Urinary bladder (tissue), 4 donors: Measurements from ENCODE around the gene PTPRN2. TPM values are rescaled to one million over a fixed set of nuclear protein-coding genes. Genes with fewer than 3 reads are reported as not detected.

ENCODE experiments used
- DNase-seq: peaks from one replicate; pipeline ENCODE4 v3.0.0-alpha.2; 2015; ENCODE audit errors: extremely low spot score
- H3K27ac ChIP-seq: one replicate; pipeline ENCODE4 v1.5.1; 2013; ENCODE audit warnings: low read depth, mild to moderate bottlenecking, moderate library complexity
- H3K36me3 ChIP-seq: one replicate; pipeline ENCODE4 v1.6.1; 2013; ENCODE audit warnings: mild to moderate bottlenecking, moderate library complexity; ENCODE audit not compliant: insufficient read depth
- H3K4me1 ChIP-seq: one replicate; pipeline ENCODE4 v1.6.1; 2013; ENCODE audit warnings: mild to moderate bottlenecking, moderate library complexity; ENCODE audit not compliant: insufficient read depth
- H3K4me3 ChIP-seq: one replicate; pipeline ENCODE4 v1.5.1; 2013; ENCODE audit warnings: low read depth, low read length
- WGBS: extraction: QIAGEN DNeasy Blood & Tissue Kit; methylation state at CpG from one replicate; pipeline ENCODE4 v1.1.7; 2013; 5-methylcytosine and 5-hydroxymethylcytosine counted together
- polyA plus RNA-seq: library from polyadenylated mRNA; stranded (reverse); fragments of 200-250 nt; gene quantifications from one replicate; pipeline ENCODE4 v1.2.3, GENCODE V29; 2013
- total RNA-seq: library from RNA; depleted of rRNA; stranded (reverse); fragments of >200 nt; gene quantifications from one replicate; pipeline ENCODE4 v1.2.3, GENCODE V29; 2014
- donor health status: healthy with polysubstance abuse.
- donor health status: healthy.

Gene PTPRN2
- total and polyA plus RNA-seq, 2 donors: 2.8 to 4.4 TPM

DNA sequence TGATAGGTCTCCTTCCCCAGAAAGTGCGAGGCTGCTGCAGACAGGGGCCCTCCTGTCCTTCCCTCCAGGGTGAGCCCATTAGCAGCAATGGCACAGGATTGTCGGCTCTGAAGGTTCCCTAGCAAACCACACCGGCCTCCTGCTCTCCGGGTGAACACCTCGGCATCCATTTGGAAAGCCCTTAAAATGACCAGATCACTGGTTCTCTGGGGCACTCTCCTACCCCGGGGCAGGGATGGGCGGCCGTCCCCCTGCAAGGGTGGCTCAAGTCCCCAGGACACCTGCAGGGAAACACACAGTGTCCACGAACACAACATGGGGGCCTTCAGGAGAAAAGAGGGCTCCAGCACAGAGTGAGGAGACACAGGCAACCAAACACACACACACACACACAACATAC is 459.1 kb downstream of the PTPRN2 start:
- 90% methylated on average over 9 of the region's 9 CpGs for WGBS
- H3K4me1 ChIP-seq: no peaks in the 10 kb centered on the region
- no peaks in the 10 kb centered on the region for H3K36me3 ChIP-seq
- no peak for DNase-seq
- no peak overlapping the region for H3K27ac ChIP-seq
- H3K4me3 ChIP-seq: no peak overlapping the region

GRCh38 chr7:158127241-158127640 is 460.4 kb downstream of the PTPRN2 start:
- no peaks in the 10 kb centered on the region for H3K4me1 ChIP-seq
- H3K27ac ChIP-seq: no peak overlapping the region
- H3K36me3 ChIP-seq: no peaks in the 10 kb centered on the region
- H3K4me3 ChIP-seq: no peak overlapping the region
- no peak for DNase-seq
- 92% methylated on average over 15 of the region's 15 CpGs for WGBS

- H3K36me3 ChIP-seq: no peaks in the 10 kb centered on the region
- no peak overlapping the region for H3K4me3 ChIP-seq
- no peak overlapping the region for H3K27ac ChIP-seq
- WGBS: 89% methylated on average over 15 of the region's 15 CpGs
- no peak for DNase-seq
- no peaks in the 10 kb centered on the region for H3K4me1 ChIP-seq
These were observed 461.0 kb downstream of the PTPRN2 start for GRCh38 chr7:158126661-158127060.

DNA sequence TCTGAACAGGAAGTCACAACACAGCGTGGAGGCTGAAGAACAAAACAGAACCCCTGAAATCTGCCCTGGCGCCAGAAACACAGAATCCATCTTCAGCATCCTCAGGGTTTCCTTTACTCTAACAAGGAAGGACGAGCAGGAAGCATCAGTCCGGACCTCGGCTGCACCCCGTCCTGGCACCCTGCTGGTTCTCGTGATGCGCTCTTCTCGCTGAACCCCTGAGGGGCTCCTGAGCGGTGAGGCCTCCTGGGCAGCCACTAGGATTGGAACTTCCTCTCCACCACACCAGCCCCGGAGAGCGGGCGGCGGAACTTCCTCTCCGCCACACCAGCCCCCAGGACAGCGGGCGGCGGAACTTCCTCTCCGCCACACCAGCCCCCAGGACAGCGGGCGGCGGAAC is 461.9 kb downstream of the PTPRN2 start:
- DNase-seq: no peak
- Histone ChIP-seq H3K36me3 (no peaks in the 10 kb centered on the region), H3K4me1 (no peaks in the 10 kb centered on the region), H3K27ac (no peak overlapping the region), H3K4me3 (no peak overlapping the region)
- WGBS: 96% methylated on average over 18 of the region's 22 CpGs

DNA sequence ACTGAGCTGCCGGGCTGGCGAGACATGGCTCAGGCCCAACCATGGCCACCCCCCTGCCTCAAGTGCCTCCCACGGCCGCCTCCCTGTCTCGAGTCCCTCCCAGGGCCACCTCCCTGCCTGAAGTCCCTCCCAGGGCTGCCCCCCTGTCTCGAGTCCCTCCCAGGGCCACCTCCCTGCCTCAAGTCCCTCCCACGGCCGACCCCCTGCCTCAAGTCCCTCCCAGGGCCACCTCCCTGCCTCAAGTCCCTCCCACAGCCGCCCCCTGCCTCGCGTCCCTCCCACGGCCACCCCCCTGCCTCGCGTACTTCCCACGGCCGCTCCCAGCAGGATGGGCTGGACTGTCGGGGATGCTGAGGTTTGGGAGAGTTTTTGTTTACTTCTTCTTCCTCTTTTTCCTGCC is 462.5 kb downstream of the PTPRN2 start:
- Histone ChIP-seq H3K4me3 (no peak overlapping the region), H3K27ac (no peak overlapping the region), H3K4me1 (no peaks in the 10 kb centered on the region), H3K36me3 (no peaks in the 10 kb centered on the region)
- 89% methylated on average over 17 of the region's 17 CpGs for WGBS
- no peak for DNase-seq

GRCh38 chr7:158124671-158125079 is 462.9 kb downstream of the PTPRN2 start:
- H3K4me1 ChIP-seq: no peaks in the 10 kb centered on the region
- H3K4me3 ChIP-seq: no peak overlapping the region
- no peak overlapping the region for H3K27ac ChIP-seq
- no peaks in the 10 kb centered on the region for H3K36me3 ChIP-seq
- no peak for DNase-seq
- WGBS: 90% methylated on average over 14 of the region's 14 CpGs

DNA sequence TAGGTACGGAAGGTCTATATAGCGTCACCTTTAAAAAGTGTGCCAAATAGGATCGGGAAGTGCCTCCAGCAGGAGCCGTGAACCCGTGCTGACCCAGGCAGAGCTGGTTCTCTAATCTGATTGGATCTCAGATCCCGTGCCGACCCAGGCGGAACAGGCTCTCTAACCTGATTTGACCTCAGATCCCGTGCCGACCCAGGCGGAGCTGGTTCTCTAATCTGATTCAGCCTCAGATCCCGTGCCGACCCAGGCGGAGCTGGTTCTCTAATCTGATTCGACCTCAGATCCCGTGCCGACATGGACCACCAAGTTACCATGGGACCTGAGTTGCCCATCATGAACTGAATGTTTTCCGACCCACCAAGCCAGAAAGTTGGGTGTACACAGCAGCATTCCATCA is 463.9 kb downstream of the PTPRN2 start:
- Histone ChIP-seq H3K4me1 (no peaks in the 10 kb centered on the region), H3K4me3 (no peak overlapping the region), H3K36me3 (no peaks in the 10 kb centered on the region), H3K27ac (no peak overlapping the region)
- DNase-seq: no peak
- 92% methylated on average over 18 of the region's 18 CpGs for WGBS

GRCh38 chr7:158123214-158123613 is 464.4 kb downstream of the PTPRN2 start:
- Histone ChIP-seq H3K36me3 (no peaks in the 10 kb centered on the region), H3K27ac (no peak overlapping the region), H3K4me3 (no peak overlapping the region), H3K4me1 (no peaks in the 10 kb centered on the region)
- 91% methylated on average over 20 of the region's 20 CpGs for WGBS
- no peak for DNase-seq

- H3K4me1 ChIP-seq: no peaks in the 10 kb centered on the region
- no peak overlapping the region for H3K4me3 ChIP-seq
- H3K36me3 ChIP-seq: no peaks in the 10 kb centered on the region
- WGBS: 68% methylated on average over 11 of the region's 11 CpGs
- no peak for DNase-seq
- no peak overlapping the region for H3K27ac ChIP-seq
These were observed 466.1 kb downstream of the PTPRN2 start for GRCh38 chr7:158121441-158122045.

DNA sequence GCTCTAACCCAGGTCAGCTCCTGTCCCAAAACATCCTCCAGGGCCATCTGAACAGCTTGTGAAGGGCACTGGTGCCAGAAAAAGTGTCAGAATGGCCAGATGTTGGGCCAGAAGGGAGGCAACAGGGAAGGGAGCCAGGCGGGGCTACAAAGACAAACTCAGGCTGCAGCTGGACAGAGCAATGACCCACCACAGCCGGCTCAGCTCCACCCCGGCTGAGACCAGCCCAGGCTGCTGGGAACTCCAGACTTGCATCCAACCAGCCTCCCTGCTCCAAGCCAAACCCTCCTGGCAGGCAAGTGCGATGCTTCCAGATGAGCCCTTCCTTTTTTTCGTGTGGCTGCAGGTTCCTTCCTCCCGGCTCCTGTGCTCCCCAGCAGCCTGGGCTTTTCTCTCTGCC is 466.9 kb downstream of the PTPRN2 start:
- no peak for DNase-seq
- WGBS: 63% methylated on average over 6 of the region's 6 CpGs
- Histone ChIP-seq H3K27ac (no peak overlapping the region), H3K4me1 (no peaks in the 10 kb centered on the region), H3K36me3 (no peaks in the 10 kb centered on the region), H3K4me3 (no peak overlapping the region)

DNA sequence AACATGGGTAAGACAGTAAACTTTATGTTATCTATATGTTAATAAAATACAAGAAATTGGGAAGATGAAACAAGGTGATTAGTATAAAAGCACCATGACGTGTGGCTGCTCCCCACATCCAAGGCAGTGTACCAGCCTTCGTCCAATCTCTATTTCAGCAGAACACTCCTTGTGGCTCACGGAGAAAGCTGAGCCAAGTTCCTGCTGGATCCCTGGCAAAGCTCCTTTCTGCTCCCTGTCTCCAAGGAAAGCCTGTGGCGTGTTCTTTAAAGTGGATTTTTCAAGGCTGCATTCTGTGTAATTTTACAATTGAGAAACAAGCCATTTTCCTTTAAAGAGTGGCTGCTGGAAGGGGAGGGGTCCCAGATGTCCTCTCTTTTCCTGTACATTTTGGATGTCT is 467.3 kb downstream of the PTPRN2 start:
- Histone ChIP-seq H3K36me3 (no peaks in the 10 kb centered on the region), H3K27ac (no peak overlapping the region), H3K4me3 (no peak overlapping the region), H3K4me1 (no peaks in the 10 kb centered on the region)
- 77% methylated on average over 4 of the region's 4 CpGs for WGBS
- DNase-seq: no peak

GRCh38 chr7:158117341-158118222 is 470.0 kb downstream of the PTPRN2 start:
- DNase-seq: no peak
- no peaks in the 10 kb centered on the region for H3K36me3 ChIP-seq
- H3K4me1 ChIP-seq: no peaks in the 10 kb centered on the region
- no peak overlapping the region for H3K27ac ChIP-seq
- no peak overlapping the region for H3K4me3 ChIP-seq
- WGBS: 70% methylated on average over 1 of the region's 1 CpG

- 84% methylated on average over 2 of the region's 2 CpGs for WGBS
- Histone ChIP-seq H3K36me3 (no peaks in the 10 kb centered on the region), H3K27ac (no peak overlapping the region), H3K4me3 (no peak overlapping the region), H3K4me1 (no peaks in the 10 kb centered on the region)
- DNase-seq: no peak
These were observed 471.4 kb downstream of the PTPRN2 start for GRCh38 chr7:158116235-158116634.

DNA sequence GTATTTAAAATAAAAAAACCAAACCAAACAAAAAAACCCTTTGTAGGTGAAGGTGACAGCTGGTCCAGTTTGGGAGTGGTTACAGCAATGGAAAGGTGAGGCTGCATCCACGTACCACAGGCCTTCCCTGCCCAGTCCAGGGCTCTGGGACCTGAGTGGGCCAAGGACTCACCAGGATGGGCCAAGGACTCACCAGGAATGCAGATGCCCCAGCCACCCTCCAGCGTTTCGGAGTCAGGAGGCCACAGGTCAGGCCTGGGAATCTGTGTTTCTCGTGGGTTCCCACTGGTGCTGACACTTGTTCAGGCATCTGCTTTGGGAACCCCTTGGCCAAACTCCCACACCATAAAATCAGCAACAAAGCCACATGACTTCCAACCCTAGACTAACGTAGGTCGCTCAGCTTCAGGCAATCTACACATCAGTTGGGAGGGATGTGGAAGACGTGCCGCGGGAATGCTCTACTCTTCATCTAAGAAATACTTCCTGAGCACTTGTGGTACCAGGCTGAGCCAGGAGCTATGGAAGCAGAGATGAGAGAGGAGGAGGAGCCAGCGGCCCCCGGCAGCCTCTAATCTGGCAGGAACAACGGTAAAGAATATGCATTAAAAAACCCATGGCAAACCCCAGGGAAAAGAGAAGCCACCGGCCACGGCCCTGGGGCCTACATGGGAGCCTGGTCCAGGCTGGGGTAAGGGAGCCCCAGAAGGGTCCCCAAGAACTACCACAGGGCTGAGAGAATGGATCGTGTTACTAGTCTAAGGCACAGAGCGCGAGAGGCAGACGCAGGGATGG is 473.4 kb downstream of the PTPRN2 start:
- DNase-seq: no peak
- H3K4me1 ChIP-seq: no peaks in the 10 kb centered on the region
- H3K36me3 ChIP-seq: no peaks in the 10 kb centered on the region
- WGBS: 91% methylated on average over 18 of the region's 18 CpGs
- no peak overlapping the region for H3K4me3 ChIP-seq
- H3K27ac ChIP-seq: no peak overlapping the region
